HTERT RPE-1 (cell line): ENCODE measurements around the gene PXT1.
"Not testable (repeated sequence)": the region's sequence is repeated elsewhere in the genome, so short reads cannot be mapped to it uniquely, and the experiment has no call there.

Experiments used
- in situ Hi-C: fragments of 300-500 bp; cut with MboI; formaldehyde crosslinking; loops from 4 replicates; pipeline ENCODE4 v1.14.3; 2020; ENCODE audit warnings: low sequenced_read_pairs

PXT1 gene

GRCh38 chr6:36370638-36371037, 72.0 kb downstream of the PXT1 start:
- in situ Hi-C loops, result no loop called here

- in situ Hi-C loops, result no loop called here
Observed at GRCh38 chr6:36368921-36369865, 73.5 kb downstream of the PXT1 start.

- in situ Hi-C loops, result no loop called here
Observed at GRCh38 chr6:36368421-36368820, 74.2 kb downstream of the PXT1 start.

GRCh38 chr6:36367743-36368142, 74.9 kb downstream of the PXT1 start:
- in situ Hi-C loops, result no loop called here

- in situ Hi-C loops, result no loop called here
Observed at GRCh38 chr6:36364669-36365479, 77.8 kb downstream of the PXT1 start.

- in situ Hi-C loops, result not testable (repeated sequence)
Observed at GRCh38 chr6:36364061-36364635, 78.5 kb downstream of the PXT1 start.

GRCh38 chr6:36363371-36363752, 79.3 kb downstream of the PXT1 start:
- in situ Hi-C loops, result not testable (repeated sequence)

- in situ Hi-C loops, result no loop called here
Observed at GRCh38 chr6:36362551-36363370, 79.9 kb downstream of the PXT1 start.

- in situ Hi-C loops, result no loop called here
Observed at GRCh38 chr6:36361071-36361470, 81.6 kb downstream of the PXT1 start.

- in situ Hi-C loops, result no loop called here
Observed at GRCh38 chr6:36360241-36361054, 82.2 kb downstream of the PXT1 start.

- in situ Hi-C loops, result no loop called here
Observed at GRCh38 chr6:36358226-36358915, 84.3 kb downstream of the PXT1 start.

GRCh38 chr6:36357872-36358225, 84.8 kb downstream of the PXT1 start:
- in situ Hi-C loops, result no loop called here

- in situ Hi-C loops, result no loop called here
Observed at GRCh38 chr6:36355819-36356218, 86.8 kb downstream of the PXT1 start.

- in situ Hi-C loops, result no loop called here
Observed at GRCh38 chr6:36353411-36353915, 89.2 kb downstream of the PXT1 start.

GRCh38 chr6:36352477-36353157, 90.0 kb downstream of the PXT1 start:
- in situ Hi-C loops, result no loop called here

- in situ Hi-C loops, result no loop called here
Observed at GRCh38 chr6:36350681-36351571, 91.7 kb downstream of the PXT1 start.

GRCh38 chr6:36350082-36350481, 92.6 kb downstream of the PXT1 start:
- in situ Hi-C loops, result no loop called here

- in situ Hi-C loops, result no loop called here
Observed at GRCh38 chr6:36349240-36349639, 93.4 kb downstream of the PXT1 start.
